ENCODE data around the gene UQCRQ.

UQCRQ gene

DNA sequence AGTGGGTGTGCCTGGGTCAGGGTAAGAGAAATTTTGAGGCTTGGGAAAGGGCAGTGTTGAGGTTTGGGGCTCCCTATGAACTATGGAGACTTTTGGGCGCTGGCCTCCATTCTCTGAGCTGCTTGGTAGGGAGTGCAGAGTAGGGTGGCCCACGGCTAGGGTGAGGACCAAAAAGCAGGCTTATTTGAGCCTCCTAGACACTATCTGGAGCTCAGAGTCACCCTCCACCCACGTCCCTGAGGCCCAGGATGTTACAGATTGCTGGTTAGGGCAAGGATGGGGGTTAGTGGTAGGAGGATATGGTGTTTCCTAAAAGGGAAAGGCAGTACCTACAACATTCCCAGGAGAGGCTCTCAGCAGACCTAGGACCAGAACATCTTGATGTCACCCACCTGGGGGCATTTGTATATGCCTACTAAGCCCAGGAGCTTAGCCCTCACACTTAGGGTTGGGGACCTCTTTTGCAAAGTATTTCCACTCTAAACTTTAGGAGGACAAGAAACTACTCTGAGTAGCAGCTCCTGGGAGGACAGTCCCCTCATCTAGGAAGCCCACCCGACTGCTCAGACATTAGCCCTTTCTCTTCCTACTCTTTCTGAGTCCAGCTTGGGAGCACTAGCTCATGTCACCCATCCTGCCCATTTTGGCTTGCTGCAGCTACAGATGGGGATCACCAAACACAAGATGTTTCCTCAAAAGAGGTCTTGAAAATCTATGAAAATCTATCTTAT, 38.3 kb upstream of the UQCRQ start:
- DNase-seq (ENCODE audit: low read depth, low spot score) = no peak
- H3K4me3 ChIP-seq (ENCODE audit: low read depth, low read length) = no peak overlapping the region
- TF ChIP-seq, protein P1, sequence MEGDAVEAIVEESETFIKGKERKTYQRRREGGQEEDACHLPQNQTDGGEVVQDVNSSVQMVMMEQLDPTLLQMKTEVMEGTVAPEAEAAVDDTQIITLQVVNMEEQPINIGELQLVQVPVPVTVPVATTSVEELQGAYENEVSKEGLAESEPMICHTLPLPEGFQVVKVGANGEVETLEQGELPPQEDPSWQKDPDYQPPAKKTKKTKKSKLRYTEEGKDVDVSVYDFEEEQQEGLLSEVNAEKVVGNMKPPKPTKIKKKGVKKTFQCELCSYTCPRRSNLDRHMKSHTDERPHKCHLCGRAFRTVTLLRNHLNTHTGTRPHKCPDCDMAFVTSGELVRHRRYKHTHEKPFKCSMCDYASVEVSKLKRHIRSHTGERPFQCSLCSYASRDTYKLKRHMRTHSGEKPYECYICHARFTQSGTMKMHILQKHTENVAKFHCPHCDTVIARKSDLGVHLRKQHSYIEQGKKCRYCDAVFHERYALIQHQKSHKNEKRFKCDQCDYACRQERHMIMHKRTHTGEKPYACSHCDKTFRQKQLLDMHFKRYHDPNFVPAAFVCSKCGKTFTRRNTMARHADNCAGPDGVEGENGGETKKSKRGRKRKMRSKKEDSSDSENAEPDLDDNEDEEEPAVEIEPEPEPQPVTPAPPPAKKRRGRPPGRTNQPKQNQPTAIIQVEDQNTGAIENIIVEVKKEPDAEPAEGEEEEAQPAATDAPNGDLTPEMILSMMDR (IDR thresholded peaks at IDR 0.05; ENCODE audit: low read depth, low read length) = no peak
- in situ Hi-C loops (cut with HindIII; ENCODE audit: low sequenced_read_pairs) = no loop called here

- in situ Hi-C loops (cut with HindIII; ENCODE audit: low sequenced_read_pairs) = no loop called here
- H3K4me3 ChIP-seq (ENCODE audit: low read depth, low read length) = no peak overlapping the region
- DNase-seq (ENCODE audit: low read depth, low spot score) = no peak
- TF ChIP-seq, protein P1 (IDR thresholded peaks at IDR 0.05; ENCODE audit: low read depth, low read length) = no peak
These were observed 37.5 kb upstream of the UQCRQ start for GRCh38 chr5:132828846-132829494.

GRCh38 chr5:132829742-132830435, 36.6 kb upstream of the UQCRQ start:
- peak overlapping the region; percentile 50 for H3K4me3 ChIP-seq (ENCODE audit: low read depth, low read length)
- TF ChIP-seq, protein P1 (IDR thresholded peaks at IDR 0.05; ENCODE audit: low read depth, low read length) = peak; percentile 86
- peak; percentile 55 for DNase-seq (ENCODE audit: low read depth, low spot score)
- in situ Hi-C loops (cut with HindIII; ENCODE audit: low sequenced_read_pairs) = no loop called here

- in situ Hi-C loops (cut with HindIII; ENCODE audit: low sequenced_read_pairs) = no loop called here
- DNase-seq (ENCODE audit: low read depth, low spot score) = no peak
- TF ChIP-seq, protein P1 (IDR thresholded peaks at IDR 0.05; ENCODE audit: low read depth, low read length) = no peak
- H3K4me3 ChIP-seq (ENCODE audit: low read depth, low read length) = peak within 1 kb of the TSS; percentile 50
These were observed 35.9 kb upstream of the UQCRQ start, which contains the start of gene SHROOM1 for GRCh38 chr5:132830436-132831094. Gene SHROOM1, minus strand, starts transcription at chr5:132830647. Its CDS starts 4,507 bp downstream, at chr5:132826140.

DNA sequence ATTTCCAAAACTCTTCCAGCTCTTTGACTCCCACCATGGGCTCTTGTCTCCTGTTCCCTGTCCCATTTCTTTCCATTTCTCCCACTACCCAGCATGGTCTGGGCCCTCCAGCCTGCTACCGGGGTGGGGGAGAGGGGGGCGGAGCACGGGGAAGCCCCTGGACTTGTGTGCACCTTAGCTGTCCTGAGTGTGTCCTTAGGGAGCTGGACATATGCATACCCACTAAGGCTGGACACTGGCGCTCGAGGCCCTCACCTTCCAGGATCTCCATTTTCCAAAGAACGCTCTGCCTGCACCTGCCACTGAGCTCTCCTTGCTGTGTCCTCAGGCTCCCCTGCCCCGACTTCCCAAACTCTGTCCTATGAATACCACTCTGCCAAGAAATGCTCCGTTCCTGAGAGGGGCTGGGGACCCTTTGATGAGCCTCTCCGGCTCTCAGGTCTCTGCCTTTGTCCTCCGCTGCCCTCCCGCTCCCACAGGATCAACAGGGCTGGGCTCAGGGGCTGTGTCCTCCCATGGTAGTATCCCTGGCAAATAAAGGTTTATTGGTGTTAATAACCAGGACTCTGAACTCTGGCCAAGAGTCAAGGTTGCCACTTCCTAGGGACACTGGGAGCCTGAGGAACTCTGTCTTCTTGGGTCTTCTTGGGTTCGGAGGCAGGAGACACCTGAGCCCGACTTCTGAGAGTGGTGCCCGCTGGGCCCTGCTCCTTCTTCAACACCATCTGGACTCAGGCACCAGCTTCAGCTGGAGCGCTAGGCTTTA, 35.2 kb upstream of the UQCRQ start:
- no peak for DNase-seq (ENCODE audit: low read depth, low spot score)
- in situ Hi-C loops (cut with HindIII; ENCODE audit: low sequenced_read_pairs) = no loop called here
- TF ChIP-seq, protein P1 (IDR thresholded peaks at IDR 0.05; ENCODE audit: low read depth, low read length) = no peak
- no peak overlapping the region for H3K4me3 ChIP-seq (ENCODE audit: low read depth, low read length)

Measured in astrocyte of the spinal cord (primary cell).